SK-N-SH (cell line): Measurements from ENCODE around the gene C1orf159. TPM values are rescaled to one million over a fixed set of nuclear protein-coding genes. Genes with fewer than 3 reads are reported as not detected.

Source experiments
- CTCF ChIA-PET: fragments of 300-600, 350-600 bp; formaldehyde crosslinking; extraction: SDS; loops from one replicate; lab custom pipeline; 2021; lab: Yijun Ruan, JAX
- POLR2A ChIA-PET: fragments of 350-600 bp; sonication (Branson Sonifier 250); formaldehyde crosslinking; extraction: SDS; loops from one replicate; lab custom pipeline; 2020; ENCODE audit warnings: antibody characterized with exemption, inconsistent platforms; lab: Yijun Ruan, JAX
- DNase-seq: peaks from one replicate; pipeline ENCODE4 v3.0.0; 2012
- H2AFZ ChIP-seq: fragments of 200-600 bp; sonication (generic); 2 replicates; pipeline ENCODE4 v1.8.1; 2016; ENCODE audit warnings: antibody characterized with exemption, mild to moderate bottlenecking, low read depth
- H3F3A ChIP-seq: fragments of 200-600 bp; sonication (generic); replicated peaks from 2 replicates; pipeline ENCODE3; 2016; ENCODE audit warnings: antibody characterized with exemption, mild to moderate bottlenecking; ENCODE audit not compliant: insufficient read depth
- H3K27ac ChIP-seq, 2 experiments: fragments of 200-500 bp in 1 of 2; fragments of 200-600 bp in 1 of 2; sonication (Bioruptor generic) in 1 of 2; sonication (generic), shearing (Covaris generic) in 1 of 2; 2 replicates each; pipeline versions ENCODE4 v1.5.1 to v1.6.1; 2014 to 2016; ENCODE audit warnings: low read depth in 2 of 2, inconsistent platforms in 1 of 2, low read length in 1 of 2, mild to moderate bottlenecking in 1 of 2, mixed read lengths in 1 of 2
- H3K27me3 ChIP-seq: fragments of 200-600 bp; sonication (generic), shearing (Covaris generic); 2 replicates; pipeline ENCODE4 v1.6.1; 2016; ENCODE audit warnings: mixed run types; ENCODE audit not compliant: insufficient read depth
- H3K36me3 ChIP-seq, 2 experiments: fragments of 200-500 bp in 1 of 2; fragments of 200-600 bp in 1 of 2; sonication (Bioruptor generic) in 1 of 2; sonication (generic) in 1 of 2; replicated peaks in 1 of 2; 2 replicates each; pipeline versions ENCODE3 to v1.5.1; 2014 to 2016; ENCODE audit warnings: low read length in 1 of 2, mild to moderate bottlenecking in 1 of 2; ENCODE audit not compliant: insufficient read depth in 2 of 2, control insufficient read depth in 1 of 2
- H3K4me1 ChIP-seq, 2 experiments: fragments of 200-500 bp in 1 of 2; fragments of 200-600 bp in 1 of 2; sonication (Bioruptor generic) in 1 of 2; sonication (generic), shearing (Covaris generic) in 1 of 2; 2 replicates each; pipeline versions ENCODE4 v1.5.1 to v1.6.1; 2014 to 2016; ENCODE audit warnings: low read depth in 1 of 2, low read length in 1 of 2, mixed run types in 1 of 2; ENCODE audit not compliant: insufficient read depth in 2 of 2, control insufficient read depth in 1 of 2
- H3K4me2 ChIP-seq: fragments of 200-600 bp; sonication (generic), shearing (Covaris generic); 2 replicates; pipeline ENCODE4 v1.6.1; 2017; ENCODE audit warnings: mixed run types
- H3K4me3 ChIP-seq, 2 experiments: fragments of 200-500 bp in 1 of 2; fragments of 200-600 bp in 1 of 2; sonication (Bioruptor generic) in 1 of 2; sonication (generic), shearing (Covaris generic) in 1 of 2; 2 replicates each; pipeline versions ENCODE4 v1.5.1 to v1.8.1; 2014 to 2016; ENCODE audit warnings: low read depth in 2 of 2, inconsistent platforms in 1 of 2, low read length in 1 of 2, mild to moderate bottlenecking in 1 of 2, mixed read lengths in 1 of 2, moderate library complexity in 1 of 2
- H3K79me2 ChIP-seq: fragments of 200-600 bp; sonication (generic); 2 replicates; pipeline ENCODE4 v1.8.1; 2017; ENCODE audit warnings: mild to moderate bottlenecking; ENCODE audit not compliant: insufficient read depth
- H3K9ac ChIP-seq: fragments of 200-600 bp; sonication (generic); 2 replicates; pipeline ENCODE4 v1.6.1; 2017; ENCODE audit warnings: mixed run types
- H3K9me2 ChIP-seq: fragments of 200-600 bp; sonication (generic); 2 replicates; pipeline ENCODE4 v1.6.1; 2017; ENCODE audit warnings: mixed run types
- H3K9me3 ChIP-seq: fragments of 200-600 bp; sonication (generic); 2 replicates; pipeline ENCODE4 v1.6.1; 2017; ENCODE audit warnings: mixed run types, mild to moderate bottlenecking, moderate library complexity
- H4K20me1 ChIP-seq: fragments of 200-600 bp; sonication (generic); 2 replicates; pipeline ENCODE4 v1.6.1; 2017; ENCODE audit warnings: mild to moderate bottlenecking, mixed run types; ENCODE audit not compliant: insufficient read depth
- ELF1 ChIP-seq: IDR thresholded peaks from 2 replicates; pipeline ENCODE4 v1.4.0; 2012
- EZH2phosphoT487 ChIP-seq: fragments of 200-600 bp; sonication (generic); IDR thresholded peaks from 2 replicates; pipeline ENCODE4 v1.6.1; 2017; ENCODE audit warnings: low read depth, mixed run types, mild to moderate bottlenecking, antibody characterized with exemption, moderate library complexity, borderline replicate concordance
- FOSL2 ChIP-seq: IDR thresholded peaks from 2 replicates; pipeline ENCODE4 v1.4.0; 2012; ENCODE audit warnings: low read depth, mild to moderate bottlenecking, moderate library complexity, borderline replicate concordance
- GABPA ChIP-seq: IDR thresholded peaks from 2 replicates; pipeline ENCODE4 v1.4.0; 2012; ENCODE audit warnings: low read depth, mild to moderate bottlenecking
- NFIC ChIP-seq: IDR thresholded peaks from 2 replicates; pipeline ENCODE4 v1.4.0; 2012; ENCODE audit warnings: borderline replicate concordance
- POLR2AphosphoS5 ChIP-seq: IDR thresholded peaks from 2 replicates; pipeline ENCODE4 v1.6.1; 2012; ENCODE audit warnings: low read depth, low read length
- RAD21 ChIP-seq: IDR thresholded peaks from 2 replicates; pipeline ENCODE4 v1.6.1; 2012; ENCODE audit warnings: mild to moderate bottlenecking, low read length
- RFX5 ChIP-seq: IDR thresholded peaks from 2 replicates; pipeline ENCODE4 v1.6.1; 2012; ENCODE audit warnings: mild to moderate bottlenecking, improper control_type of control experiment, low read length
- RXRA ChIP-seq: IDR thresholded peaks from 2 replicates; pipeline ENCODE4 v1.4.0; 2012; ENCODE audit warnings: low read depth, mild to moderate bottlenecking, borderline replicate concordance
- SIN3A ChIP-seq: IDR thresholded peaks from 2 replicates; pipeline ENCODE4 v1.6.1; 2012; ENCODE audit warnings: low read depth, mild to moderate bottlenecking, low read length, moderate library complexity, borderline replicate concordance
- TEAD4 ChIP-seq: IDR thresholded peaks from 2 replicates; pipeline ENCODE4 v1.4.0; 2012; ENCODE audit warnings: mild to moderate bottlenecking, borderline replicate concordance; ENCODE audit not compliant: insufficient read depth
- WGBS: methylation state at CpG from one replicate; pipeline ENCODE4 v1.1.6; 2017; ENCODE audit warnings: low lambda C conversion rate; 5-methylcytosine and 5-hydroxymethylcytosine counted together
- polyA plus RNA-seq, 3 experiments: library from polyadenylated mRNA; depleted of rRNA; stranded (reverse); fragments of >200 nt; gene quantifications; 2 replicates each; pipeline ENCODE4 v1.2.3, GENCODE V29; 2012
- TF ChIP-seq, protein P1 (sequence below): IDR thresholded peaks from 2 replicates; pipeline ENCODE4 v1.4.0; 2012; ENCODE audit warnings: low read depth, borderline replicate concordance
- TF ChIP-seq, protein P2 (sequence below): IDR thresholded peaks from 2 replicates; pipeline ENCODE4 v1.4.0; 2012; ENCODE audit warnings: low read depth, borderline replicate concordance

C1orf159 gene
- polyA plus RNA-seq, 1 of the 3 experiments (the other 2 are of a cell fraction): 10.2 TPM

DNA sequence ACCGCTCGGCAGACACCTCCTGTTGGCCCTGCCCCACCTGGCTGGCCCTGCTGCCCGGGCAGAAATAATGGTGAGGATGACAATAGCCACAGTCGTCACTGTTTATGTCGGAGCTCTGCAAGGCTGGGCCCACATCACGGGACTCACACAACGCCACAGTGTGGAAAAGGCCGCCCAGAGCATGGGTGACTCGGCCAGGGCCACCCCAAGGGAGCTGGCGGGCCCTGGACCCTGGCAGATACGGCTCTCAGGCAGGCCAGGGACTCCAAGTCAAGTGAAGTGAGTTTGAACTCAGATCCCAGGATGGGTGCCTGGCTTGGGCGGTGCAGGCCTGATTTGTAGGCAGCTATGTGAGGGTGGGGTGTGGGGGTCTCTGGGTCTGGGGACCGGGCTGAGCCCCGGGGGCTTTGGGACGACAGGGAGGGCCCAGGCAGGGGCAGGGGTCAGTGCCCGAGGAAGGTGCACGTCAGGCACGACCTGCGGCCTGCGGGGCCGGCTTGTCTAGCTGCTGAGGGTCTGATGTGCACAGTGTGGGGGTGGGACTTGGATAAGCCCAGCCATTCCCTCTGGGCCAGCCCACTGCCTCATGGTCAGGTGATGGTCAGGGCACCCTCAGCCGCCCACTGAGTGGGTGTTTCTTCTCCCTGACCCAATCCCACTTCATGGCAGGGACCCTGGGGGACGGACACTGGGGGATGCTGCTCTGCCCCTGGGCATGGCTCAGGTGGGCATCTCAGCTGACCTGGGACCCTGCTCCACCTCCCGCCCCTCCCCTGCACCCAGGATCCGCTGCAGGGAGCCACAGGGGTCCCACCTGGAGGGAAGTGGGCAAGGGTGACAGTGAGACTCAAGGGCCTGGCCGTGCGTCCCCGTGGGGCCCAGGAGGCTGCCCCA lies 42.8 kb downstream of the C1orf159 start:
- Histone ChIP-seq H2AFZ (no peak overlapping the region), H3K27ac (no peak overlapping the region), H3F3A (no peaks in the 10 kb centered on the region), H3K36me3 (no peaks in the 10 kb centered on the region), H3K4me2 (no peak overlapping the region), H3K9me2 (no peaks in the 10 kb centered on the region), H3K27me3 (peaks cover 26% of the 10 kb centered on the region), H3K4me1 (peaks cover 0 to 4% of the 10 kb centered on the region in 2 experiments; a peak in 1 of 4 replicates), H3K79me2 (no peaks in the 10 kb centered on the region), H3K9ac (no peak overlapping the region), H3K9me3 (no peaks in the 10 kb centered on the region), H4K20me1 (no peaks in the 10 kb centered on the region), H3K4me3 (no peak overlapping the region)
- 69% methylated on average over 3 of the region's 28 CpGs for WGBS
- POLR2A ChIA-PET: no interaction called here
- DNase-seq: no peak
- CTCF ChIA-PET: interaction anchor here (0.7 to 15.4 kb wide), 7 partner anchors 10 to 90 kb away, joined by 3 to 216 read pairs (median 4); partner anchors contain the start of gene PERM1
- no peak for TF ChIP-seq EZH2phosphoT487
- TF ChIP-seq POLR2AphosphoS5: no peak
- TF ChIP-seq RFX5: no peak
- TF ChIP-seq GABPA: no peak
- TF ChIP-seq FOSL2: no peak
- TF ChIP-seq RAD21: no peak
- TF ChIP-seq NFIC: no peak
- TF ChIP-seq, protein P1, sequence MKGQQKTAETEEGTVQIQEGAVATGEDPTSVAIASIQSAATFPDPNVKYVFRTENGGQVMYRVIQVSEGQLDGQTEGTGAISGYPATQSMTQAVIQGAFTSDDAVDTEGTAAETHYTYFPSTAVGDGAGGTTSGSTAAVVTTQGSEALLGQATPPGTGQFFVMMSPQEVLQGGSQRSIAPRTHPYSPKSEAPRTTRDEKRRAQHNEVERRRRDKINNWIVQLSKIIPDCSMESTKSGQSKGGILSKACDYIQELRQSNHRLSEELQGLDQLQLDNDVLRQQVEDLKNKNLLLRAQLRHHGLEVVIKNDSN: no peak
- TF ChIP-seq ELF1: no peak
- no peak for TF ChIP-seq TEAD4
- TF ChIP-seq SIN3A: no peak
- TF ChIP-seq RXRA: no peak
- TF ChIP-seq, protein P2, sequence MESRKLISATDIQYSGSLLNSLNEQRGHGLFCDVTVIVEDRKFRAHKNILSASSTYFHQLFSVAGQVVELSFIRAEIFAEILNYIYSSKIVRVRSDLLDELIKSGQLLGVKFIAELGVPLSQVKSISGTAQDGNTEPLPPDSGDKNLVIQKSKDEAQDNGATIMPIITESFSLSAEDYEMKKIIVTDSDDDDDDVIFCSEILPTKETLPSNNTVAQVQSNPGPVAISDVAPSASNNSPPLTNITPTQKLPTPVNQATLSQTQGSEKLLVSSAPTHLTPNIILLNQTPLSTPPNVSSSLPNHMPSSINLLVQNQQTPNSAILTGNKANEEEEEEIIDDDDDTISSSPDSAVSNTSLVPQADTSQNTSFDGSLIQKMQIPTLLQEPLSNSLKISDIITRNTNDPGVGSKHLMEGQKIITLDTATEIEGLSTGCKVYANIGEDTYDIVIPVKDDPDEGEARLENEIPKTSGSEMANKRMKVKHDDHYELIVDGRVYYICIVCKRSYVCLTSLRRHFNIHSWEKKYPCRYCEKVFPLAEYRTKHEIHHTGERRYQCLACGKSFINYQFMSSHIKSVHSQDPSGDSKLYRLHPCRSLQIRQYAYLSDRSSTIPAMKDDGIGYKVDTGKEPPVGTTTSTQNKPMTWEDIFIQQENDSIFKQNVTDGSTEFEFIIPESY: no peak
